HAP-1 (cell line): Measurements from ENCODE around the gene SYT2.
"Not testable (repeated sequence)": the region's sequence is repeated elsewhere in the genome, so short reads cannot be mapped to it uniquely, and the experiment has no call there.

ENCODE experiments used
- DNase-seq, 2 experiments: peaks; one replicate each; pipeline ENCODE4 v3.0.0-alpha.2; 2016 to 2020; ENCODE audit warnings: low spot score in 2 of 2
- H3K27me3 ChIP-seq: fragments of 250-450 bp; sonication (Bioruptor Pico); 2 replicates; pipeline ENCODE4 v1.5.1; 2020; ENCODE audit warnings: low read depth, mild to moderate bottlenecking, moderate library complexity
- H3K36me3 ChIP-seq: fragments of 250-450 bp; sonication (Bioruptor Pico); replicated peaks from 2 replicates; pipeline ENCODE4 v1.5.1; 2020; ENCODE audit warnings: mild to moderate bottlenecking
- H3K4me1 ChIP-seq: fragments of 250-450 bp; sonication (Bioruptor Pico); 2 replicates; pipeline ENCODE4 v1.5.1; 2020; ENCODE audit warnings: mild to moderate bottlenecking
- H3K4me3 ChIP-seq: fragments of 250-450 bp; sonication (Bioruptor Pico); 2 replicates; pipeline ENCODE4 v1.5.1; 2020; ENCODE audit warnings: mild to moderate bottlenecking, moderate library complexity
- H3K9me3 ChIP-seq: fragments of 250-450 bp; sonication (Bioruptor Pico); 2 replicates; pipeline ENCODE4 v1.5.1; 2020; ENCODE audit warnings: mild to moderate bottlenecking, moderate library complexity
- in situ Hi-C: fragments of 300-500 bp; cut with MboI; formaldehyde crosslinking; loops from 3 replicates; pipeline ENCODE4 v1.14.3; 2020; ENCODE audit warnings: low sequenced_read_pairs, inconsistent platforms, mixed read lengths

SYT2 gene

GRCh38 chr1:202624781-202625108 is 85.5 kb downstream of the SYT2 start:
- in situ Hi-C loops: no loop called here

GRCh38 chr1:202624088-202624780 is 86.0 kb downstream of the SYT2 start:
- no peaks in the 10 kb centered on the region for H3K36me3 ChIP-seq
- no peaks in the 10 kb centered on the region for H3K4me1 ChIP-seq
- no peaks in the 10 kb centered on the region for H3K27me3 ChIP-seq
- H3K4me3 ChIP-seq: no peak overlapping the region
- no peak for DNase-seq
- in situ Hi-C loops: no loop called here
- no peaks in the 10 kb centered on the region for H3K9me3 ChIP-seq

More at GRCh38 chr1:202624781-202625108, 85.5 kb downstream of the SYT2 start:
- Histone ChIP-seq H3K9me3 (no peaks in the 10 kb centered on the region), H3K36me3 (no peaks in the 10 kb centered on the region), H3K27me3 (no peaks in the 10 kb centered on the region), H3K4me3 (no peak overlapping the region), H3K4me1 (no peaks in the 10 kb centered on the region)
- DNase-seq: no peak

- DNase-seq, H3K4me3 ChIP-seq, H3K27me3 ChIP-seq, in situ Hi-C loops, H3K4me1 ChIP-seq, H3K36me3 ChIP-seq, H3K9me3 ChIP-seq: not testable (repeated sequence)
These were observed 86.8 kb downstream of the SYT2 start for GRCh38 chr1:202623476-202623875.

- H3K36me3 ChIP-seq: no peaks in the 10 kb centered on the region
- DNase-seq: no peak
- no peaks in the 10 kb centered on the region for H3K4me1 ChIP-seq
- no peaks in the 10 kb centered on the region for H3K27me3 ChIP-seq
- in situ Hi-C loops: no loop called here
- H3K4me3 ChIP-seq: no peak overlapping the region
- no peaks in the 10 kb centered on the region for H3K9me3 ChIP-seq
These were observed 87.2 kb downstream of the SYT2 start for GRCh38 chr1:202623075-202623474.

GRCh38 chr1:202622388-202622787 is 87.9 kb downstream of the SYT2 start:
- Histone ChIP-seq H3K27me3 (no peaks in the 10 kb centered on the region), H3K4me3 (no peak overlapping the region), H3K36me3 (no peaks in the 10 kb centered on the region), H3K4me1 (no peaks in the 10 kb centered on the region), H3K9me3 (no peaks in the 10 kb centered on the region)
- in situ Hi-C loops: no loop called here
- no peak for DNase-seq

- Histone ChIP-seq H3K4me1 (no peaks in the 10 kb centered on the region), H3K27me3 (no peaks in the 10 kb centered on the region), H3K4me3 (no peak overlapping the region), H3K36me3 (no peaks in the 10 kb centered on the region), H3K9me3 (no peaks in the 10 kb centered on the region)
- in situ Hi-C loops: no loop called here
- DNase-seq: no peak
These were observed 88.8 kb downstream of the SYT2 start for GRCh38 chr1:202621446-202621845.

- H3K27me3 ChIP-seq, H3K4me3 ChIP-seq, DNase-seq, H3K36me3 ChIP-seq, in situ Hi-C loops, H3K9me3 ChIP-seq, H3K4me1 ChIP-seq: not testable (repeated sequence)
These were observed 90.2 kb downstream of the SYT2 start for GRCh38 chr1:202620036-202620435.

- no peaks in the 10 kb centered on the region for H3K4me1 ChIP-seq
- no peak for DNase-seq
- H3K9me3 ChIP-seq: no peaks in the 10 kb centered on the region
- no peaks in the 10 kb centered on the region for H3K27me3 ChIP-seq
- in situ Hi-C loops: no loop called here
- H3K36me3 ChIP-seq: no peaks in the 10 kb centered on the region
- H3K4me3 ChIP-seq: no peak overlapping the region
These were observed 90.7 kb downstream of the SYT2 start for GRCh38 chr1:202619505-202619904.

- DNase-seq, H3K27me3 ChIP-seq, H3K4me1 ChIP-seq, in situ Hi-C loops, H3K9me3 ChIP-seq, H3K4me3 ChIP-seq, H3K36me3 ChIP-seq: not testable (repeated sequence)
These were observed 91.2 kb downstream of the SYT2 start for GRCh38 chr1:202619012-202619411.

- Histone ChIP-seq H3K36me3 (no peaks in the 10 kb centered on the region), H3K27me3 (no peaks in the 10 kb centered on the region), H3K4me3 (no peak overlapping the region), H3K4me1 (no peaks in the 10 kb centered on the region), H3K9me3 (no peaks in the 10 kb centered on the region)
- DNase-seq: no peak
- in situ Hi-C loops: no loop called here
These were observed 93.8 kb downstream of the SYT2 start for GRCh38 chr1:202616355-202616915.

- no peaks in the 10 kb centered on the region for H3K4me1 ChIP-seq
- no peaks in the 10 kb centered on the region for H3K36me3 ChIP-seq
- no peak for DNase-seq
- in situ Hi-C loops: no loop called here
- no peaks in the 10 kb centered on the region for H3K9me3 ChIP-seq
- H3K4me3 ChIP-seq: no peak overlapping the region
- H3K27me3 ChIP-seq: no peaks in the 10 kb centered on the region
These were observed 94.5 kb downstream of the SYT2 start for GRCh38 chr1:202615501-202616354.

GRCh38 chr1:202615208-202615500 is 95.1 kb downstream of the SYT2 start:
- DNase-seq, H3K27me3 ChIP-seq, H3K36me3 ChIP-seq, H3K4me3 ChIP-seq, in situ Hi-C loops, H3K4me1 ChIP-seq, H3K9me3 ChIP-seq: not testable (repeated sequence)

GRCh38 chr1:202614363-202615207 is 95.7 kb downstream of the SYT2 start:
- H3K4me1 ChIP-seq, H3K36me3 ChIP-seq, H3K9me3 ChIP-seq, H3K4me3 ChIP-seq, H3K27me3 ChIP-seq, in situ Hi-C loops, DNase-seq: not testable (repeated sequence)

- H3K9me3 ChIP-seq: no peaks in the 10 kb centered on the region
- H3K4me1 ChIP-seq: no peaks in the 10 kb centered on the region
- H3K27me3 ChIP-seq: no peaks in the 10 kb centered on the region
- H3K4me3 ChIP-seq: no peak overlapping the region
- no peak for DNase-seq
- H3K36me3 ChIP-seq: no peaks in the 10 kb centered on the region
- in situ Hi-C loops: no loop called here
These were observed 96.7 kb downstream of the SYT2 start for GRCh38 chr1:202613571-202613970.
